ENCODE data around the gene TPST2.
"Not testable (repeated sequence)": the region's sequence is repeated elsewhere in the genome, so short reads cannot be mapped to it uniquely, and the experiment has no call there.

The TPST2 gene

DNA sequence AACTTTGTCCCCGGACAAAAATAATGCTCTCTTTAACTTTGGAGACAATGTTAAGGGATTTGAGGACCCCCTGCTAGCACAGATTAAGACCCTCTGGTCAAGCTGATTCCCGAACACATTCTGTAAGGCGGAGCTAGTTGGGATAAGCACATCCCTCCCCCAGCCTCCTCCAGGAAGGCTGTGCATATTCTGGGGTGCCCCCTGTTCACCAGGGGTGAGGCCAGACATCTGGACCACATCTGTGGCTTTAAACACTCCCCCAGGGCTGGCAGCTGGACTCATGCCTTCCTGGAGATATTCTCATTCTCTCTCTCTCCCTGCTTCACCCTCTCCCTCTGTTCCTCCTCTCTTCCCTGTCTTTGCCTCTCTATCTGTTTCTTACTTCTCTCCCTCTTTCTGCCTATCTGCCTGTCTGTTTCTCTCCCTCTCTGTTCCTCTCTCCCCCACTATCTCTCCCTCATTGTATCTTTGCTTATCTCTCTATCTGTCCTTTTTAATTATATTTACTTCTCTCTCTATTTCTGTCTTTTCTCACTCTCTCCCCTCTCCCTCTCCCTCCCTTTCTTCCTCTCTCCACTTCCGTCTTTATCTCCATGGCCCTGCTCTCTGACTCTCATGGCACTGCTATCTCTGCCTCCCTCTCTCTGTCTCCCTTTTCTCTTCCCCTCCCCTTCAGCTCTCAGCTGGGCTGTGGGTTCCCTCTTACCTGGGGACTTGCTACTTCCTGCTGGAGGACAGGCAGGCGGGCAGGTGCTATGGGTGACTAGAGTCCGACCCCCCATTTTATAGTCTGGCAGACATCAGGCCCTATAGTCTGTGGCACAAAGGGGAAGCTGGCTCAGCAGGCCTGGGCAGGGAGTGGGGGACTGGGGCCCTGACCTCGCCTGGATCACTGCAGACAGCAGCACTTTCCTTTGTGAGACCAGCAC is 27.6 kb upstream of the TPST2 start, which contains the start of gene CRYBB1:
Gene CRYBB1, minus strand, starts transcription at position 757 of the 929 bp plus-strand sequence. CDS start 1,708 bp downstream, outside the sequence.
- Histone ChIP-seq H3K27me3 (ENCODE audit: insufficient read depth, insufficient read length) (peaks cover 2% of the 10 kb centered on the region), H3K4me3 (ENCODE audit: insufficient read length, low read depth) (no peak within 1 kb of the TSS), H3K9ac (ENCODE audit: insufficient read length, low read depth) (no peak within 1 kb of the TSS), H3K4me1 (ENCODE audit: insufficient read depth, insufficient read length) (peaks cover 11% of the 10 kb centered on the region), H3K36me3 (ENCODE audit: insufficient read depth, insufficient read length, low read length) (no peaks in the 10 kb centered on the region), H3K9me3 (ENCODE audit: insufficient read depth, low read length) (no peaks in the 10 kb centered on the region)
- TF ChIP-seq ZNF274 (IDR thresholded peaks at IDR 0.05; ENCODE audit: low read depth, low read length): no peak
- no peak for TF ChIP-seq SUZ12 (IDR thresholded peaks at IDR 0.05; ENCODE audit: extremely low read depth, insufficient read depth, insufficient read length)
- no peak for TF ChIP-seq YY1 (IDR thresholded peaks at IDR 0.05; ENCODE audit: insufficient read depth, insufficient read length)
- DNase-seq (ENCODE audit: low read depth, low spot score): no peak

DNA sequence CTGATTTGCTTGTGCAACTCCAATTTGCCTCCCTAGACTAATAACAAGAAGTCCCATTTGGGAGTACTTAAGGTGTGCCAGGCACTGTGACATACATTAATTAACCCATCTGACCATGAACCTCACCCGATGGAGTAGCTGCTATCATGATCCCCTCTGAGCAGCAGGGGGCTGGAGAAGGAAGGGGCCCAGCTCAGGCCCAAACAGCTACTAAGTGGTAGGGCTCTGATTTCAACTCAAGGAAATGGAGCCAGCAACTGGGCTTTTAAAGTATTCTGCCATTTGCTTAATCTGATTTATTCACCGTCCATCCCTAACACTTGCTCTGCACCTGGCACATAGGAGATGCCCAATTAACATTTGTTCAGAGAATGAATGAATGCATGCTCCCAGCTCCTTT is 26.7 kb upstream of the TPST2 start:
- TF ChIP-seq ZNF274 (IDR thresholded peaks at IDR 0.05; ENCODE audit: low read depth, low read length): no peak
- no peak for TF ChIP-seq YY1 (IDR thresholded peaks at IDR 0.05; ENCODE audit: insufficient read depth, insufficient read length)
- no peak for TF ChIP-seq SUZ12 (IDR thresholded peaks at IDR 0.05; ENCODE audit: extremely low read depth, insufficient read depth, insufficient read length)
- H3K36me3 ChIP-seq (ENCODE audit: insufficient read depth, insufficient read length, low read length): no peaks in the 10 kb centered on the region
- peaks cover 2% of the 10 kb centered on the region for H3K27me3 ChIP-seq (ENCODE audit: insufficient read depth, insufficient read length)
- H3K9ac ChIP-seq (ENCODE audit: insufficient read length, low read depth): no peak overlapping the region
- no peak overlapping the region for H3K4me3 ChIP-seq (ENCODE audit: insufficient read length, low read depth)
- H3K9me3 ChIP-seq (ENCODE audit: insufficient read depth, low read length): no peaks in the 10 kb centered on the region
- peaks cover 11% of the 10 kb centered on the region for H3K4me1 ChIP-seq (ENCODE audit: insufficient read depth, insufficient read length)
- DNase-seq (ENCODE audit: low read depth, low spot score): no peak

DNA sequence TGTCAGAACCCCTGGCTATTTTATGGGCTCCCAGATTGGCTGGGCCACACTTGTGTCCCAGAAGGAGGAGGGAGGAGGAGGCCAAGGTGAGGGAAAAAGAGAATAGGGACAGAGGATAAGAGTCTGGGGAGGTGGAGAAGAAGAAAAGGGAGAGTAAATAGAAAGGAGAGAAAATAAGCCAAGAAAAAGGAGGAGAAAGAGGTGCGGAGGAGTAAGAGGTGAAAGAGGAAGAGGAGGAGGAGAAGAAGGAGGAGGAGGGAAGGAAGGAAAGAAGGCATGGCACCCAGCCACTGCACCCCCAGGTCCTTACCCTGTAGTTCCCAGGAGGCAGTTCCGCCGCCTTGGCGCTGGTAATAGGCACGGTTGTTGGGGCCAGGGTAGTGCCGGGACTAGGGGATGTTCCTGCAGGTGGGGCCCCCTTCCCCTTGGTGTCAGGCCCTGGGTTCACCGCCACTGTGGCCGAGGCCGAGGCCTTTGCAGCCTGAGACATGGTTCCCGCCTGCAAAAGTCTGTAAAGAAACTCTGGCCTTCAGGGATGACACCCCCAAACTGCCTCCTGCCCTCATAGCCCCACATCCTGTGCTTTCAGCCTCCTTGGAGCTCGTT is 26.0 kb upstream of the TPST2 start:
- Histone ChIP-seq H3K9me3 (ENCODE audit: insufficient read depth, low read length) (no peaks in the 10 kb centered on the region), H3K4me3 (ENCODE audit: insufficient read length, low read depth) (no peak overlapping the region), H3K36me3 (ENCODE audit: insufficient read depth, insufficient read length, low read length) (no peaks in the 10 kb centered on the region), H3K27me3 (ENCODE audit: insufficient read depth, insufficient read length) (peaks cover 2% of the 10 kb centered on the region), H3K4me1 (ENCODE audit: insufficient read depth, insufficient read length) (peaks cover 11% of the 10 kb centered on the region), H3K9ac (ENCODE audit: insufficient read length, low read depth) (no peak overlapping the region)
- no peak for TF ChIP-seq YY1 (IDR thresholded peaks at IDR 0.05; ENCODE audit: insufficient read depth, insufficient read length)
- TF ChIP-seq ZNF274 (IDR thresholded peaks at IDR 0.05; ENCODE audit: low read depth, low read length): no peak
- TF ChIP-seq SUZ12 (IDR thresholded peaks at IDR 0.05; ENCODE audit: extremely low read depth, insufficient read depth, insufficient read length): no peak
- DNase-seq (ENCODE audit: low read depth, low spot score): no peak

DNA sequence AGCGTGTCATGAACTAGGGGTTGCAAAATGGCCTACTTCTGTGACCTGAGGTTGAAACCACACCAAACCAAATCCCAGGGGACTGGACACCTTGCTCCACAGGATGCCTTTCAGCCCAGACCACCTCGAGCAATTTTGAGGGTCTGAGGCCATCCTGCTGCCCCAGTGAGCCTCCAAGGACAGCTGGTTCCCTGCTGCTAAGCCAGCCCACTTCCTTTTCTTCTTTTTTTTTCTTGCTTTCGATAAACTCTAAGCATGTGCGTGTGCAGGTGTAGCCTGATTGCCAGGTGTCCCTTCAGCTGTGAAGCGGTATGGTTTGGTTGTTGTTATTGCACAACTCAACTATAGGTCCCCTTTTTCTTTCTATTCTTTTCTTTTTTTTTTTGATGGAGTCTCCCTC is 25.2 kb upstream of the TPST2 start:
- no peak overlapping the region for H3K4me3 ChIP-seq (ENCODE audit: insufficient read length, low read depth)
- no peak for DNase-seq (ENCODE audit: low read depth, low spot score)
- no peaks in the 10 kb centered on the region for H3K36me3 ChIP-seq (ENCODE audit: insufficient read depth, insufficient read length, low read length)
- peaks cover 11% of the 10 kb centered on the region for H3K4me1 ChIP-seq (ENCODE audit: insufficient read depth, insufficient read length)
- no peaks in the 10 kb centered on the region for H3K9me3 ChIP-seq (ENCODE audit: insufficient read depth, low read length)
- TF ChIP-seq SUZ12 (IDR thresholded peaks at IDR 0.05; ENCODE audit: extremely low read depth, insufficient read depth, insufficient read length) (no peak), ZNF274 (IDR thresholded peaks at IDR 0.05; ENCODE audit: low read depth, low read length) (no peak), YY1 (IDR thresholded peaks at IDR 0.05; ENCODE audit: insufficient read depth, insufficient read length) (no peak)
- no peak overlapping the region for H3K9ac ChIP-seq (ENCODE audit: insufficient read length, low read depth)
- peaks cover 2% of the 10 kb centered on the region for H3K27me3 ChIP-seq (ENCODE audit: insufficient read depth, insufficient read length)

GRCh38 chr22:26614322-26614721 is 24.4 kb upstream of the TPST2 start:
- DNase-seq (ENCODE audit: low read depth, low spot score): no peak
- H3K9ac ChIP-seq (ENCODE audit: insufficient read length, low read depth): no peak overlapping the region
- H3K4me1 ChIP-seq (ENCODE audit: insufficient read depth, insufficient read length): peaks cover 11% of the 10 kb centered on the region
- no peak for TF ChIP-seq YY1 (IDR thresholded peaks at IDR 0.05; ENCODE audit: insufficient read depth, insufficient read length)
- no peak for TF ChIP-seq SUZ12 (IDR thresholded peaks at IDR 0.05; ENCODE audit: extremely low read depth, insufficient read depth, insufficient read length)
- TF ChIP-seq ZNF274 (IDR thresholded peaks at IDR 0.05; ENCODE audit: low read depth, low read length): no peak
- no peaks in the 10 kb centered on the region for H3K9me3 ChIP-seq (ENCODE audit: insufficient read depth, low read length)
- H3K4me3 ChIP-seq (ENCODE audit: insufficient read length, low read depth): no peak overlapping the region
- H3K27me3 ChIP-seq (ENCODE audit: insufficient read depth, insufficient read length): peaks cover 2% of the 10 kb centered on the region
- no peaks in the 10 kb centered on the region for H3K36me3 ChIP-seq (ENCODE audit: insufficient read depth, insufficient read length, low read length)

GRCh38 chr22:26613753-26614152 is 23.8 kb upstream of the TPST2 start:
- DNase-seq (ENCODE audit: low read depth, low spot score); H3K9ac ChIP-seq (ENCODE audit: insufficient read length, low read depth); H3K36me3 ChIP-seq (ENCODE audit: insufficient read depth, insufficient read length, low read length); H3K9me3 ChIP-seq (ENCODE audit: insufficient read depth, low read length); H3K4me3 ChIP-seq (ENCODE audit: insufficient read length, low read depth); H3K27me3 ChIP-seq (ENCODE audit: insufficient read depth, insufficient read length): not testable (repeated sequence)
- peaks cover 11% of the 10 kb centered on the region for H3K4me1 ChIP-seq (ENCODE audit: insufficient read depth, insufficient read length)

DNA sequence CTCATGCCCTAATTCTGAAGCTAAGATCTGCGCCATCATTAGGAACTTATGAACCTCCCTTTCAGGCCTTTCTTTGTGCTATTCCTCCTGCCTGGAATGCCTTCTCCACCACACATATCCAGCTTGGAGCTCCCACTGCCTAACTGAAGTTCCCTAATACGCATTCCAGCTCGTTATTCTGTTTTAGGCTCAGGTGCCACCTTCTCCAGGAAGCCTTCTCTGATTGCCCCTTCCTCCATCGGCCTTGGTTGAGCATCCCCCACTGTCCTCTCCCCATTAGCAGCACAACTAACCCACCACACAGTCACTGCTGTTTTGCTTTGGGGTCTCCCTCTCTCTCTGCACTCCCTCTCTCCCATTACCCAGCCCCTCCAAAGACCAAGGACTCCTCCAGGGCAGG is 22.7 kb upstream of the TPST2 start:
- H3K27me3 ChIP-seq (ENCODE audit: insufficient read depth, insufficient read length): peaks cover 2% of the 10 kb centered on the region
- H3K4me3 ChIP-seq (ENCODE audit: insufficient read length, low read depth): no peak overlapping the region
- no peak overlapping the region for H3K9ac ChIP-seq (ENCODE audit: insufficient read length, low read depth)
- no peaks in the 10 kb centered on the region for H3K36me3 ChIP-seq (ENCODE audit: insufficient read depth, insufficient read length, low read length)
- TF ChIP-seq YY1 (IDR thresholded peaks at IDR 0.05; ENCODE audit: insufficient read depth, insufficient read length) (no peak), ZNF274 (IDR thresholded peaks at IDR 0.05; ENCODE audit: low read depth, low read length) (no peak), SUZ12 (IDR thresholded peaks at IDR 0.05; ENCODE audit: extremely low read depth, insufficient read depth, insufficient read length) (no peak)
- DNase-seq (ENCODE audit: low read depth, low spot score): no peak
- H3K4me1 ChIP-seq (ENCODE audit: insufficient read depth, insufficient read length): peaks cover 11% of the 10 kb centered on the region
- H3K9me3 ChIP-seq (ENCODE audit: insufficient read depth, low read length): no peaks in the 10 kb centered on the region
